ELR (cell line): ENCODE measurements around the gene SV2B.

Source experiments
- DNase-seq: peaks from one replicate; pipeline ENCODE4 v3.0.0-alpha.2; 2015; ENCODE audit warnings: low read depth

SV2B gene

GRCh38 chr15:91136386-91136923 is 36.4 kb downstream of the SV2B start:
- DNase-seq: no peak

- DNase-seq: no peak
Observed at GRCh38 chr15:91140601-91141000, 40.5 kb downstream of the SV2B start.

- DNase-seq: no peak
Observed at GRCh38 chr15:91141097-91141496, 41.0 kb downstream of the SV2B start.

- peak; percentile 10 for DNase-seq
Observed at GRCh38 chr15:91142106-91142744, 42.2 kb downstream of the SV2B start.

- no peak for DNase-seq
Observed at GRCh38 chr15:91142946-91143345, 42.9 kb downstream of the SV2B start.

- DNase-seq: no peak
Observed at GRCh38 chr15:91146728-91147127, 46.7 kb downstream of the SV2B start.

- DNase-seq: no peak
Observed at GRCh38 chr15:91148243-91148642, 48.2 kb downstream of the SV2B start.

GRCh38 chr15:91150502-91151160 is 50.6 kb downstream of the SV2B start:
- no peak for DNase-seq

- no peak for DNase-seq
Observed at GRCh38 chr15:91151781-91152563, 51.9 kb downstream of the SV2B start.

- no peak for DNase-seq
Observed at GRCh38 chr15:91152896-91153581, 53.0 kb downstream of the SV2B start.

GRCh38 chr15:91153954-91154353 is 53.9 kb downstream of the SV2B start:
- DNase-seq: no peak

- no peak for DNase-seq
Observed at GRCh38 chr15:91156175-91156726, 56.2 kb downstream of the SV2B start.

GRCh38 chr15:91158415-91159394 is 58.6 kb downstream of the SV2B start:
- DNase-seq: no peak

GRCh38 chr15:91165850-91166249 is 65.8 kb downstream of the SV2B start:
- DNase-seq: no peak

- no peak for DNase-seq
Observed at GRCh38 chr15:91168457-91168856, 68.4 kb downstream of the SV2B start.

GRCh38 chr15:91171334-91171733 is 71.3 kb downstream of the SV2B start:
- no peak for DNase-seq

GRCh38 chr15:91182101-91182500 is 82.0 kb downstream of the SV2B start:
- no peak for DNase-seq

GRCh38 chr15:91183596-91183995 is 83.5 kb downstream of the SV2B start:
- DNase-seq: no peak

GRCh38 chr15:91184441-91184840 is 84.4 kb downstream of the SV2B start:
- no peak for DNase-seq

- peak; percentile 14 for DNase-seq
Observed at GRCh38 chr15:91186904-91187656, 87.0 kb downstream of the SV2B start.
